Measurements from ENCODE around the gene GALNT2.

DNA sequence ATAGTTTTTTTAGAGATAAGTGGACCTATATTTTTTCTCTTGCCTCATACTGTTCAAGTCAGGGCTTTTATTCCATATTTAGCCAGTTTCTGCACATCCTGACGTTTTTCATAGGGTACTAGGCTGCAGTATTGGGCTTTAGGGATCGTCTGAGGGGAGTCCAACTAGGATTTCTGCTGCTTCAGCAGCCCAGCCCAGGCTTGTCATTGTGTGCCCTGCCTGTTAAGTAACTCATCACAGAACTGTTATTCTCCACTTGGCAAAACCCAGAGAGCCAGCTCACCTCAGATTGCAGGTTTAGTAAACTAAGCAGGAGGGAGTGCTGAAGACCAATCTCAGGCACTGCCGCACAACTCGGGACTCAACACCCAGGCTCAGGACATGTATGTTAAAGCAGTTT lies 2.8 kb downstream of the GALNT2 start:
- TF ChIP-seq, protein P1, sequence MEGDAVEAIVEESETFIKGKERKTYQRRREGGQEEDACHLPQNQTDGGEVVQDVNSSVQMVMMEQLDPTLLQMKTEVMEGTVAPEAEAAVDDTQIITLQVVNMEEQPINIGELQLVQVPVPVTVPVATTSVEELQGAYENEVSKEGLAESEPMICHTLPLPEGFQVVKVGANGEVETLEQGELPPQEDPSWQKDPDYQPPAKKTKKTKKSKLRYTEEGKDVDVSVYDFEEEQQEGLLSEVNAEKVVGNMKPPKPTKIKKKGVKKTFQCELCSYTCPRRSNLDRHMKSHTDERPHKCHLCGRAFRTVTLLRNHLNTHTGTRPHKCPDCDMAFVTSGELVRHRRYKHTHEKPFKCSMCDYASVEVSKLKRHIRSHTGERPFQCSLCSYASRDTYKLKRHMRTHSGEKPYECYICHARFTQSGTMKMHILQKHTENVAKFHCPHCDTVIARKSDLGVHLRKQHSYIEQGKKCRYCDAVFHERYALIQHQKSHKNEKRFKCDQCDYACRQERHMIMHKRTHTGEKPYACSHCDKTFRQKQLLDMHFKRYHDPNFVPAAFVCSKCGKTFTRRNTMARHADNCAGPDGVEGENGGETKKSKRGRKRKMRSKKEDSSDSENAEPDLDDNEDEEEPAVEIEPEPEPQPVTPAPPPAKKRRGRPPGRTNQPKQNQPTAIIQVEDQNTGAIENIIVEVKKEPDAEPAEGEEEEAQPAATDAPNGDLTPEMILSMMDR (IDR thresholded peaks at IDR 0.05; ENCODE audit: borderline replicate concordance, extremely low read depth, low read length, poor library complexity, severe bottlenecking), result no peak
- TF ChIP-seq EZH2 (IDR thresholded peaks at IDR 0.05; ENCODE audit: borderline replicate concordance, low read depth, low read length, severe bottlenecking), result no peak

All from DND-41 (cell line).